ENCODE results near the gene FAM200C.

DNA sequence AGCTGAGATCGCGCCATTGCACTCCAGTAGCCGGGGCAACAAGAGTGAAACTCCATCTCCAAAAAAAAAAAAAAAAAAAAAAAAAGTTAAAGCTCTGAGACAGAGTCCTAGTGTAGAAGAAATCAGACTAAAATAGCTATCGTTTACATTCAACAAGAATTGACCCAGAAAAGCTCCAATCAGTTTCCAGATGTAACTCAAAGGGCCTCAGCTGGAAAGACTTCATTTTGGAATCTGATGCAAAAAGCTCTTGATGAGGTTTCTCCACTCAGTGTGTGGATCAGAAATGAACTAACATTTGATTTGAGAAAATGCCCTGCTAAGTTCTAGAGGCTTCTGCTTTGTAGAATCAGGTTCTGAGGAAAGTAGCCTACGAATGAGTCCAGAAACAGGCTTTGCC is 22.2 kb downstream of the FAM200C start:
- TF ChIP-seq, protein P1, sequence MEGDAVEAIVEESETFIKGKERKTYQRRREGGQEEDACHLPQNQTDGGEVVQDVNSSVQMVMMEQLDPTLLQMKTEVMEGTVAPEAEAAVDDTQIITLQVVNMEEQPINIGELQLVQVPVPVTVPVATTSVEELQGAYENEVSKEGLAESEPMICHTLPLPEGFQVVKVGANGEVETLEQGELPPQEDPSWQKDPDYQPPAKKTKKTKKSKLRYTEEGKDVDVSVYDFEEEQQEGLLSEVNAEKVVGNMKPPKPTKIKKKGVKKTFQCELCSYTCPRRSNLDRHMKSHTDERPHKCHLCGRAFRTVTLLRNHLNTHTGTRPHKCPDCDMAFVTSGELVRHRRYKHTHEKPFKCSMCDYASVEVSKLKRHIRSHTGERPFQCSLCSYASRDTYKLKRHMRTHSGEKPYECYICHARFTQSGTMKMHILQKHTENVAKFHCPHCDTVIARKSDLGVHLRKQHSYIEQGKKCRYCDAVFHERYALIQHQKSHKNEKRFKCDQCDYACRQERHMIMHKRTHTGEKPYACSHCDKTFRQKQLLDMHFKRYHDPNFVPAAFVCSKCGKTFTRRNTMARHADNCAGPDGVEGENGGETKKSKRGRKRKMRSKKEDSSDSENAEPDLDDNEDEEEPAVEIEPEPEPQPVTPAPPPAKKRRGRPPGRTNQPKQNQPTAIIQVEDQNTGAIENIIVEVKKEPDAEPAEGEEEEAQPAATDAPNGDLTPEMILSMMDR (IDR thresholded peaks at IDR 0.05): no peak
- TF ChIP-seq E2F1 (CRISPR knock-in tag; IDR thresholded peaks at IDR 0.05) (no peak), MYBL2 (CRISPR knock-in tag; IDR thresholded peaks at IDR 0.05) (no peak)
